A673 (cell line): ENCODE measurements around the gene COQ7. TPM values are rescaled to one million over a fixed set of nuclear protein-coding genes. Genes with fewer than 3 reads are reported as not detected.

ENCODE experiments used
- BruUV-seq: library from RNA; stranded (reverse); fragments of 400-500 nt; replicated peaks from 2 replicates; lab custom pipeline; 2021; lab: Mats Ljungman, UMichigan
- CTCF ChIA-PET: fragments of 300-600 bp; sonication (Branson Sonifier 250); formaldehyde crosslinking; loops from one replicate; lab custom pipeline; 2022; ENCODE audit warnings: antibody characterized with exemption; lab: Charles Lee
- POLR2A ChIA-PET: fragments of 300-600 bp; sonication (Branson Sonifier 250); formaldehyde crosslinking; loops from one replicate; lab custom pipeline; 2022; ENCODE audit warnings: antibody characterized with exemption; ENCODE audit not compliant: low non-redundant PET; lab: Charles Lee
- DNase-seq: peaks from one replicate; pipeline ENCODE4 v3.0.0-alpha.2; 2015; ENCODE audit warnings: low spot score
- H3K27ac ChIP-seq: fragments of 200-600 bp; sonication (generic); 2 replicates; pipeline ENCODE4 v1.5.1; 2016; ENCODE audit warnings: mixed run types, low read depth, mild to moderate bottlenecking, mixed read lengths, antibody characterized with exemption, low read length; ENCODE audit not compliant: poor library complexity, severe bottlenecking
- H3K27me3 ChIP-seq: fragments of 200-600 bp; sonication (generic); replicated peaks from 2 replicates; pipeline ENCODE4 v1.6.1; 2017; ENCODE audit warnings: mixed run types, low read depth, mild to moderate bottlenecking, mixed read lengths, antibody characterized with exemption, low read length; ENCODE audit not compliant: insufficient read depth, poor library complexity
- H3K36me3 ChIP-seq: fragments of 200-600 bp; sonication (generic); 2 replicates; pipeline ENCODE4 v1.6.1; 2016; ENCODE audit warnings: mixed run types, mild to moderate bottlenecking, mixed read lengths, antibody characterized with exemption, low read length; ENCODE audit not compliant: insufficient read depth, poor library complexity, severe bottlenecking
- H3K4me1 ChIP-seq: fragments of 200-600 bp; sonication (generic); 2 replicates; pipeline ENCODE4 v1.6.1; 2017; ENCODE audit warnings: mixed run types, mild to moderate bottlenecking, mixed read lengths, antibody characterized with exemption, low read length; ENCODE audit not compliant: insufficient read depth, poor library complexity, severe bottlenecking
- H3K4me3 ChIP-seq: fragments of 200-600 bp; sonication (generic); 2 replicates; pipeline ENCODE4 v1.5.1; 2016; ENCODE audit warnings: low read depth, mixed run types, mild to moderate bottlenecking, mixed read lengths, low read length; ENCODE audit not compliant: poor library complexity, severe bottlenecking
- H3K9me3 ChIP-seq: fragments of 200-600 bp; sonication (generic); 2 replicates; pipeline ENCODE4 v1.6.1; 2016; ENCODE audit warnings: mixed run types, low read depth, mild to moderate bottlenecking, mixed read lengths, antibody characterized with exemption, low read length; ENCODE audit not compliant: poor library complexity, severe bottlenecking
- EZH2 ChIP-seq: fragments of 200-600 bp; sonication (generic); IDR thresholded peaks from 2 replicates; pipeline ENCODE4 v1.6.1; 2017; ENCODE audit warnings: borderline replicate concordance, low read depth, mild to moderate bottlenecking, mixed read lengths, antibody characterized with exemption, low read length; ENCODE audit not compliant: poor library complexity, severe bottlenecking
- intact Hi-C: fragments of 100-400 bp; cut with micrococcal nuclease; formaldehyde crosslinking; loops from one replicate; pipeline ENCODE4 v1.10.0; 2022; ENCODE audit not compliant: unreplicated experiment
- total RNA-seq: library from RNA; stranded (reverse); gene quantifications from 2 replicates; pipeline ENCODE4 v1.2.3, GENCODE V29; 2021
- TF ChIP-seq, protein P1 (sequence below): fragments of 300-800, 200-600 bp; sonication (generic); conservative IDR thresholded peaks from 2 replicates; pipeline ENCODE4 v1.5.1; 2017; ENCODE audit warnings: low read depth, mild to moderate bottlenecking, antibody characterized with exemption, low read length, moderate library complexity, mixed read lengths

COQ7 gene
- total RNA-seq, 1 experiment from 2014 or later, result 24.3 TPM

GRCh38 chr16:19127205-19127604 lies 59.8 kb downstream of the COQ7 start:
- H3K4me1 ChIP-seq, result peaks cover 45% of the 10 kb centered on the region
- H3K27me3 ChIP-seq, result no peaks in the 10 kb centered on the region
- POLR2A ChIA-PET, result no interaction called here
- intact Hi-C loops, result no loop called here
- H3K4me3 ChIP-seq, result no peak overlapping the region
- no peak for DNase-seq
- no peaks in the 10 kb centered on the region for H3K36me3 ChIP-seq
- CTCF ChIA-PET, result no interaction called here
- peaks cover 7% of the 10 kb centered on the region for H3K9me3 ChIP-seq
- H3K27ac ChIP-seq, result no peak overlapping the region
- no TSS peak for BruUV-seq
- TF ChIP-seq EZH2, result no peak
- TF ChIP-seq, protein P1, sequence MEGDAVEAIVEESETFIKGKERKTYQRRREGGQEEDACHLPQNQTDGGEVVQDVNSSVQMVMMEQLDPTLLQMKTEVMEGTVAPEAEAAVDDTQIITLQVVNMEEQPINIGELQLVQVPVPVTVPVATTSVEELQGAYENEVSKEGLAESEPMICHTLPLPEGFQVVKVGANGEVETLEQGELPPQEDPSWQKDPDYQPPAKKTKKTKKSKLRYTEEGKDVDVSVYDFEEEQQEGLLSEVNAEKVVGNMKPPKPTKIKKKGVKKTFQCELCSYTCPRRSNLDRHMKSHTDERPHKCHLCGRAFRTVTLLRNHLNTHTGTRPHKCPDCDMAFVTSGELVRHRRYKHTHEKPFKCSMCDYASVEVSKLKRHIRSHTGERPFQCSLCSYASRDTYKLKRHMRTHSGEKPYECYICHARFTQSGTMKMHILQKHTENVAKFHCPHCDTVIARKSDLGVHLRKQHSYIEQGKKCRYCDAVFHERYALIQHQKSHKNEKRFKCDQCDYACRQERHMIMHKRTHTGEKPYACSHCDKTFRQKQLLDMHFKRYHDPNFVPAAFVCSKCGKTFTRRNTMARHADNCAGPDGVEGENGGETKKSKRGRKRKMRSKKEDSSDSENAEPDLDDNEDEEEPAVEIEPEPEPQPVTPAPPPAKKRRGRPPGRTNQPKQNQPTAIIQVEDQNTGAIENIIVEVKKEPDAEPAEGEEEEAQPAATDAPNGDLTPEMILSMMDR, result no peak

DNA sequence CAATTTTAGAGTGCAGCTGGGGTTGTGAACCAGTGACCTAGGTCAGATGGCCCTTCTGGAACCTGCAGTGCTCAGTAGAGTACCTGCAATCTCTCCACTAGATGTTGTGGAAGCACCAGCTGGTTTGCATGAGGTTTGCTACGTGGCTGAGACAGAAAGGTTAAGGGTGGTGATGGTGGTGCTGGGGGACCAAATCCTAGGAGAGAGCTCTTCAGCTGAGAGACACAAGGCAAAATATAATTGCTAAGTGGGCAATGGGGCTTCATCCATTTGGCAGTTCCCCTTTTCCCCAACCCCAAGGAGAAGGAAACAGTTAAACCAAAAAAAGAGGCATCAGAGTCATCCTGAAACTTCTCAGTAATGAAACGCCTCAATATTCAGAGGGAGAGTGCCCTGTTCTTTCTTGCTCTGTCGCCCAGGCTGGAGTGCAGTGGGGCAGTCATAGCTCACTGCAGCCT lies 60.3 kb downstream of the COQ7 start:
- Histone ChIP-seq H3K4me1 (peaks cover 48% of the 10 kb centered on the region), H3K27me3 (no peaks in the 10 kb centered on the region), H3K27ac (no peak overlapping the region), H3K9me3 (peaks cover 7% of the 10 kb centered on the region), H3K36me3 (no peaks in the 10 kb centered on the region), H3K4me3 (no peak overlapping the region)
- TF ChIP-seq, protein P1, result no peak
- TF ChIP-seq EZH2, result no peak
- DNase-seq, result no peak
- intact Hi-C loops, result no loop called here
- ChIA-PET POLR2A (no interaction called here), CTCF (no interaction called here)
- no TSS peak for BruUV-seq

GRCh38 chr16:19128454-19129200 lies 61.2 kb downstream of the COQ7 start:
- DNase-seq, result peak; percentile 87
- peaks cover 48% of the 10 kb centered on the region for H3K4me1 ChIP-seq
- POLR2A ChIA-PET, result no interaction called here
- no peak for TF ChIP-seq EZH2
- TF ChIP-seq, protein P1, result no peak
- no peaks in the 10 kb centered on the region for H3K27me3 ChIP-seq
- H3K4me3 ChIP-seq, result no peak overlapping the region
- BruUV-seq, result no TSS peak
- CTCF ChIA-PET, result no interaction called here
- peaks cover 7% of the 10 kb centered on the region for H3K9me3 ChIP-seq
- H3K36me3 ChIP-seq, result no peaks in the 10 kb centered on the region
- intact Hi-C loops, result no loop called here
- peak overlapping the region; percentile 90 for H3K27ac ChIP-seq

Other genes starting within 250 kb of the COQ7 start
- gene SMG1, start 141.2 kb upstream of the COQ7 start, total RNA-seq, result 100 and 105 TPM in 2 replicates
- 0.59 and 0.82 TPM in 2 replicates for gene TMC7, start 83.7 kb upstream of the COQ7 start, total RNA-seq
- 20.2 and 22.8 TPM in 2 replicates for gene ITPRIPL2, start 46.4 kb downstream of the COQ7 start, total RNA-seq
- 0.24 and 0.61 TPM in 2 replicates for gene SYT17, start 100.6 kb downstream of the COQ7 start, total RNA-seq
- gene CLEC19A, start 218.1 kb downstream of the COQ7 start, total RNA-seq, result not detected in 2 replicates